ENCODE results near the gene IFNL4.

IFNL4 gene

GRCh38 chr19:39248806-39249205 lies at the start of gene IFNL4:
IFNL4 (minus strand) TSS chr19:39248856.
- no peak for TF ChIP-seq CTCF (IDR thresholded peaks at IDR 0.05; ENCODE audit: low read depth, low read length, missing control alignments)
- peaks cover 42% of the 10 kb centered on the region for H3K27me3 ChIP-seq (replicated peaks)
- DNase-seq: no peak
- H3K27ac ChIP-seq: no peak within 1 kb of the TSS
- H3K4me3 ChIP-seq (ENCODE audit: low read depth, low read length): no peak within 1 kb of the TSS
- no peaks in the 10 kb centered on the region for H3K36me3 ChIP-seq (replicated peaks)
- in situ Hi-C loops (cut with HindIII; ENCODE audit: low pct_ligation_motif_present, low sequenced_read_pairs): no loop called here

- Histone ChIP-seq H3K27ac (no peak overlapping the region), H3K36me3 (replicated peaks) (no peaks in the 10 kb centered on the region), H3K27me3 (replicated peaks) (peaks cover 3% of the 10 kb centered on the region), H3K4me3 (ENCODE audit: low read depth, low read length) (no peak overlapping the region)
- in situ Hi-C loops (cut with HindIII; ENCODE audit: low pct_ligation_motif_present, low sequenced_read_pairs): no loop called here
- DNase-seq: no peak
- no peak for TF ChIP-seq CTCF (IDR thresholded peaks at IDR 0.05; ENCODE audit: low read depth, low read length, missing control alignments)
Measured at GRCh38 chr19:39297931-39298634, 49.4 kb upstream of the IFNL4 start.

GRCh38 chr19:39296906-39297305 lies 48.2 kb upstream of the IFNL4 start:
- in situ Hi-C loops (cut with HindIII; ENCODE audit: low pct_ligation_motif_present, low sequenced_read_pairs): no loop called here
- no peak for DNase-seq
- Histone ChIP-seq H3K27ac (no peak overlapping the region), H3K4me3 (ENCODE audit: low read depth, low read length) (no peak overlapping the region), H3K36me3 (replicated peaks) (no peaks in the 10 kb centered on the region), H3K27me3 (replicated peaks) (peaks cover 5% of the 10 kb centered on the region)
- TF ChIP-seq CTCF (IDR thresholded peaks at IDR 0.05; ENCODE audit: low read depth, low read length, missing control alignments): no peak

GRCh38 chr19:39296055-39296645 lies 47.5 kb upstream of the IFNL4 start, which contains the start of gene IFNL1:
IFNL1 (plus strand) TSS chr19:39296407; CDS start chr19:39296422, 15 bp downstream.
- Histone ChIP-seq H3K27me3 (replicated peaks) (peaks cover 5% of the 10 kb centered on the region), H3K36me3 (replicated peaks) (no peaks in the 10 kb centered on the region), H3K4me3 (ENCODE audit: low read depth, low read length) (no peak within 1 kb of the TSS), H3K27ac (no peak within 1 kb of the TSS)
- DNase-seq: no peak
- no peak for TF ChIP-seq CTCF (IDR thresholded peaks at IDR 0.05; ENCODE audit: low read depth, low read length, missing control alignments)
- in situ Hi-C loops (cut with HindIII; ENCODE audit: low pct_ligation_motif_present, low sequenced_read_pairs): no loop called here

- in situ Hi-C loops (cut with HindIII; ENCODE audit: low pct_ligation_motif_present, low sequenced_read_pairs): no loop called here
- peaks cover 5% of the 10 kb centered on the region for H3K27me3 ChIP-seq (replicated peaks)
- no peaks in the 10 kb centered on the region for H3K36me3 ChIP-seq (replicated peaks)
- H3K27ac ChIP-seq: no peak overlapping the region
- no peak for TF ChIP-seq CTCF (IDR thresholded peaks at IDR 0.05; ENCODE audit: low read depth, low read length, missing control alignments)
- no peak overlapping the region for H3K4me3 ChIP-seq (ENCODE audit: low read depth, low read length)
- no peak for DNase-seq
Measured at GRCh38 chr19:39293394-39293793, 44.7 kb upstream of the IFNL4 start.

Data from brain microvascular endothelial cell (primary cell).